ENCODE measurements around the gene PDGFRB.

Gene PDGFRB

DNA sequence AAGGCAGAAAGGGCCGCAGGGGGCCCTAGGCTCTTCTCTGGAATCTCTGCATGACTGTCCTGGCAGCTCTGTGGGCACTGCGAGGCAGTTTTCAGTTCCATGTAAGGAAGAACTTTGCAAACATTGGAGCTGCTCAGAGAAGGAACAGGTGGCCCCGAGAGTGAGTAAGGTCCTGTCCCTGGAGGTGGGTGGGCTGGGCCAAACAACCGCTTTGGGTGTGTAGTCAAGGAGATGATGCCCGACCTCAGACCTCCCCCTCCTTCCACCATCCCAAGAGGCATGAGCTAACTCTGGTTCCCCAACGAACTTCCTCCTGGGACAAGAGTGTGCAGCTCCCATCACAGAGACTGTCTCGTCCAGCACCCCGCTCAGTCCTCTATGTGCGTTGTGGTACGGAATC lies 89.8 kb downstream of the PDGFRB start:
- DNase-seq (ENCODE audit: low spot score) = no peak

DNA sequence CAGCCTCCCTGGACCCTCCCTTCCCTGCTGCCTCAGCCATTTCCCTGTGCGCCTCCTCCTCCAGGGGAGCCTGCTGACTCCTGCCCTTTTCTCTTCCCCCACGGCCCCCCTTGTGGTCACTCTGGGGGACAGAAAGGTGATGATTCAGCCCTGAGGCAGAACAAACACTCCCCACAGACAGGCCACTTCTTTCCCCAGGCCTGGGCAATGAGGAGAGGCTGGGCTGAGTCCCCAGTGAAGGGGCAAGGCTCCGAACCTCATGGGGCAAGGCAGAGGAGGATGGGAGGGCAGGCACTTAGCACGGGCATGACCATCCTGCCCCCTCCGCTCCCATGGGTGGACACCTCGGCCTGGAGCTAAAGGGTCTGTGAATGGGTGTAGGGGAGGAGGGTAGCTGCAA lies 90.3 kb downstream of the PDGFRB start:
- peak; percentile 75 for DNase-seq (ENCODE audit: low spot score)

- no peak for DNase-seq (ENCODE audit: low spot score)
Measured at GRCh38 chr5:150064681-150065220, 90.9 kb downstream of the PDGFRB start.

Measured in AG08396 (cell line).